ENCODE measurements around the gene ACY1. TPM values are rescaled to one million over a fixed set of nuclear protein-coding genes. Genes with fewer than 3 reads are reported as not detected.
"Not testable (repeated sequence)": the region's sequence is repeated elsewhere in the genome, so short reads cannot be mapped to it uniquely, and the experiment has no call there.

The ACY1 gene
- total and polyA plus RNA-seq, 4 donors, result 7.2 to 102 (median 14.4) TPM

DNA sequence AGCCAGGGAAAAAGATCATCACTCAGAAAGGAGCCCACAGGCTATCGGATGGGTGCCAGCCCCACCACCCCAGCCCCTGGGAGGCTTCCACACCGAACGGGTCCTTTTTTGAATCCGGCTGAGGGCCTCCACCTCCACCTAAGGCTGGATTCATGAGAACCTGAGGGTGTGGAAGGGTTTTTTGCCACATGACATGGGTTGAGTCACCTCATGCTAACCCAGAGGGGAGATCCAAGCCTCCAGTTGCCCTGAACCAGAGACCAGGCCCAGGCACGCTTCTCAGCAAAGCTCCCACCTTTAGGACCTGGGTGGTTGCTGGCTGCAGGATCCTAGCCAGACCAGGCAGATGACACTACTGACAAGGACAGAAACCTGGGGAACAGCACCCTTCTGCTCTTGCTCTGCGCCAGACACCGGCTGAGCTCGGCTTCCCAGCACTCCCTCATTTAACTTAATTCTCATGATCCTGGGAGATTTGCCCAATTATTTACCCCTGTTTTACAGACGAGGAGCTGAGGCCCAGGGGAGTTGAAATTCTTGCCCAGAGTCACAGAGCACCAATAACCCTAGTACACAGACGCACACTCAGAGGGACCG, 47.5 kb downstream of the ACY1 start:
- H3K4me1 ChIP-seq (ENCODE audit: control insufficient read depth in 1 of 2, insufficient read depth in 2 of 2, low read length in 2 of 2), result no peaks in the 10 kb centered on the region
- ATAC-seq (ENCODE audit: low FRiP score), result no peak

DNA sequence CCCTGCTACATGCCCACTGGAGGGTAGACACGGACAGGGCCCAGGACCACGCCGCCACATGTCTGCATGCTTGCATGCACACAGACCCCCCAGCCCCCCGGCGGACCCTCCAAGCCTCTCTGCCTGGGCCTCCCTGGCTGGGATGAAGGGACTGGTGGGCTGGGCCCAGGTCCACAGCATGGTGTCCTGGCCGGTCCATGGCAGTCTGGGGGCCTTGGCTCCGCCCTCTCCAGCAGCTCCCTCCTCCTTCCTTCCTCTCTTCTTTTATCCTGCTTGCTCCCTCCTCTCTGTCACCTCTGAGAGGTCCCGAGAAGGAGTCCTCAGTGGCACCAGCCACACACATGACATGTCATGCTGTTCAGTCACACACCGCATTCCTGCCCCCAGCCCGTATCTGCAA, 48.6 kb downstream of the ACY1 start:
- intact Hi-C loops (cut with DNase I), result no loop called here
- no peak for ATAC-seq (ENCODE audit: low FRiP score)
- no peaks in the 10 kb centered on the region for H3K27me3 ChIP-seq (ENCODE audit: control insufficient read depth in 1 of 2, insufficient read depth in 2 of 2, low read length in 1 of 2)
- H3K4me3 ChIP-seq (ENCODE audit: low read length in 2 of 2), result no peak overlapping the region
- no peaks in the 10 kb centered on the region for H3K9me3 ChIP-seq (ENCODE audit: control insufficient read depth, low read length)
- no peak for DNase-seq
- no peaks in the 10 kb centered on the region for H3K36me3 ChIP-seq (ENCODE audit: control insufficient read depth in 1 of 2, insufficient read depth in 2 of 2, low read length in 1 of 2)
- H3K27ac ChIP-seq (ENCODE audit: low read depth in 1 of 2, low read length in 2 of 2), result no peak overlapping the region
- 92 to 94% methylated on average over 8 to 10 of the region's 10 CpGs for WGBS, 2 donors
- H3K4me1 ChIP-seq (ENCODE audit: control insufficient read depth in 1 of 2, insufficient read depth in 2 of 2, low read length in 2 of 2), result no peaks in the 10 kb centered on the region

More for the DNA sequence above, 47.5 kb downstream of the ACY1 start:
- no peaks in the 10 kb centered on the region for H3K9me3 ChIP-seq (ENCODE audit: control insufficient read depth, low read length)
- intact Hi-C loops (cut with DNase I), result no loop called here
- DNase-seq, result no peak
- H3K36me3 ChIP-seq (ENCODE audit: control insufficient read depth in 1 of 2, insufficient read depth in 2 of 2, low read length in 1 of 2), result no peaks in the 10 kb centered on the region
- no peak overlapping the region for H3K27ac ChIP-seq (ENCODE audit: low read depth in 1 of 2, low read length in 2 of 2)
- 89 to 90% methylated on average over 11 of the region's 11 CpGs for WGBS, 2 donors
- H3K4me3 ChIP-seq (ENCODE audit: low read length in 2 of 2), result no peak overlapping the region
- H3K27me3 ChIP-seq (ENCODE audit: control insufficient read depth in 1 of 2, insufficient read depth in 2 of 2, low read length in 1 of 2), result no peaks in the 10 kb centered on the region

DNA sequence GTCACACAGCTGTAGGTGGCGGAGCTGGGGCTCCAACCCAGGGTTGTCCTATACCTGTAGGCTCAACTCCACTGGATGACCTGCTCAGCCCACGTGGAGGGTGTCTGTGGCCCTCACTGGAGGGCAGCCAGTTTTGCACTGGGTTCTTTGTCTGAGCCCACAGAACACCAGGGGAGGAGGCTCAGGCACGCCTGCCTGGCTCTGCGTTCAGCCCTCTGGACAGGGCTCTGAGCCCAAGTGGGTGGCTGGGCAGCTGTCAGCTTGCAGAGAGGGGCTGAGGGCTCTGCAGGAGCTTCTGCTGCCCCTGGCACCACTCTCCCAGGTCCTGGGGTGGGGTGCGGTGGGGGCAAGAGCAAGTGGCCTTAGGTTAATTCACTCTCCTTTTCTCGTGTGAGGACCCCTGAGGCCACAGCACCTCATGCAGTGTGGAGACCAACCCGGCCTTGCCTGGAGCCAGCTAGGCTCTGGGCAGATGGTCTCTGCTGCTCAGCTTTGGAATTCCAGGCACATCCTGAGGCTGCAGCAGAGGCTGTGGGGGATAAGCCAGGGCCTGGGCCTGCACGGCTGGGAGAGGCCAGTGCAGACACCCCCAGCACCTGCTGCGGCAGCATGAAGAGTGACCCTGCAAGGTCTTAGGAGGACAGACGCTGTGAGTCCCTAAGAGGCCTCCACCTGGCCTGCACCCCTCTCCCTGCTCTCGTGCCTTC, 49.5 kb downstream of the ACY1 start:
- ATAC-seq (ENCODE audit: low FRiP score) (no peak), DNase-seq (no peak)
- Histone ChIP-seq H3K4me3 (ENCODE audit: low read length in 2 of 2) (no peak overlapping the region), H3K9me3 (ENCODE audit: control insufficient read depth, low read length) (no peaks in the 10 kb centered on the region), H3K36me3 (ENCODE audit: control insufficient read depth in 1 of 2, insufficient read depth in 2 of 2, low read length in 1 of 2) (no peaks in the 10 kb centered on the region), H3K27me3 (ENCODE audit: control insufficient read depth in 1 of 2, insufficient read depth in 2 of 2, low read length in 1 of 2) (no peaks in the 10 kb centered on the region), H3K4me1 (ENCODE audit: control insufficient read depth in 1 of 2, insufficient read depth in 2 of 2, low read length in 2 of 2) (no peaks in the 10 kb centered on the region), H3K27ac (ENCODE audit: low read depth in 1 of 2, low read length in 2 of 2) (no peak overlapping the region)
- intact Hi-C loops (cut with DNase I), result no loop called here
- WGBS, 2 donors, result 88% methylated on average over 11 of the region's 11 CpGs

DNA sequence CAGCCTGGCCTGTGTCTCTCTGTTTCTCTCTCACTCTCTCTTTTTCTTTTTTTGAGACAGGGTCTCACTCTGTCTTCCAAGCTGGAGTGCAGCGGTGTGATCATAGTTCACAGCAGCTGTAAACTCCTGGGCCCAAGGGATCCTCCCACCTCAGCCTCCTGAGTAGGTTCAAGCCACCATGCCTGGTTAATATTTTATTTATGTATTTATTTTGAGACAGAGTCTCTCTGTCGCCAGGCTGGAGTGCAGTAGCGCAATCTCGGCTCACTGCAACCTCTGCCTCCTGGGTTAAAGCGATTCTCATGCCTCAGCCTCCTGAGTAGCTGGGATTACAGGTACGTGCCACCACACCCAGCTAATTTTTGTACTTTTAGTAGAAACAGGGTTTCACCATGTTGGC, 50.4 kb downstream of the ACY1 start:
- H3K27me3 ChIP-seq (ENCODE audit: control insufficient read depth in 1 of 2, insufficient read depth in 2 of 2, low read length in 1 of 2); H3K9me3 ChIP-seq (ENCODE audit: control insufficient read depth, low read length); intact Hi-C loops (cut with DNase I); ATAC-seq (ENCODE audit: low FRiP score); H3K27ac ChIP-seq (ENCODE audit: low read depth in 1 of 2, low read length in 2 of 2); DNase-seq; H3K4me3 ChIP-seq (ENCODE audit: low read length in 2 of 2); H3K4me1 ChIP-seq (ENCODE audit: control insufficient read depth in 1 of 2, insufficient read depth in 2 of 2, low read length in 2 of 2); H3K36me3 ChIP-seq (ENCODE audit: control insufficient read depth in 1 of 2, insufficient read depth in 2 of 2, low read length in 1 of 2): not testable (repeated sequence)
- WGBS, 2 donors, result 93 to 97% methylated on average over 6 of the region's 6 CpGs

DNA sequence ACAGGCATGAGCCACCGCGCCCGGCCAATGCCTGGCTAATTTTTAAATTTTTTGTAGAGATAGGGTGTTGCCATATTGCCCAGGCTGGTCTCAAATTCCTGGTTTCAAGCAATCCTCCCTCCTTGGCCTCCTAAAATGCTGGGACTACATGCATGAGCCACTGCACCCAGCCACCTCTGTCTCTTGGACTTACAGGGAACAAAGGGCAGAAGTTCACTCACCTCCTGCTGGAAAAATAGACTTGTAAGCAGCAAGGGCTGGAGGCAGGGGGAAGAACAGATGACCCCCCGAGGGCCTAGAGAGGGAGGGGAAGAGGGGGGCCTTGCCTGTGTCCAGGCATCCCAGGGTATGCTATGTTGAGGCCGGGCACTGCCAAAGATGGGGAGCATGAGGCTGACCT, 50.9 kb downstream of the ACY1 start:
- no peak overlapping the region for H3K4me3 ChIP-seq (ENCODE audit: low read length in 2 of 2)
- no peak for DNase-seq
- no peaks in the 10 kb centered on the region for H3K36me3 ChIP-seq (ENCODE audit: control insufficient read depth in 1 of 2, insufficient read depth in 2 of 2, low read length in 1 of 2)
- ATAC-seq (ENCODE audit: low FRiP score), result no peak
- H3K27me3 ChIP-seq (ENCODE audit: control insufficient read depth in 1 of 2, insufficient read depth in 2 of 2, low read length in 1 of 2), result no peaks in the 10 kb centered on the region
- 93 to 97% methylated on average over 5 of the region's 5 CpGs for WGBS, 2 donors
- intact Hi-C loops (cut with DNase I), result no loop called here
- no peak overlapping the region for H3K27ac ChIP-seq (ENCODE audit: low read depth in 1 of 2, low read length in 2 of 2)
- H3K4me1 ChIP-seq (ENCODE audit: control insufficient read depth in 1 of 2, insufficient read depth in 2 of 2, low read length in 2 of 2), result no peaks in the 10 kb centered on the region
- no peaks in the 10 kb centered on the region for H3K9me3 ChIP-seq (ENCODE audit: control insufficient read depth, low read length)

DNA sequence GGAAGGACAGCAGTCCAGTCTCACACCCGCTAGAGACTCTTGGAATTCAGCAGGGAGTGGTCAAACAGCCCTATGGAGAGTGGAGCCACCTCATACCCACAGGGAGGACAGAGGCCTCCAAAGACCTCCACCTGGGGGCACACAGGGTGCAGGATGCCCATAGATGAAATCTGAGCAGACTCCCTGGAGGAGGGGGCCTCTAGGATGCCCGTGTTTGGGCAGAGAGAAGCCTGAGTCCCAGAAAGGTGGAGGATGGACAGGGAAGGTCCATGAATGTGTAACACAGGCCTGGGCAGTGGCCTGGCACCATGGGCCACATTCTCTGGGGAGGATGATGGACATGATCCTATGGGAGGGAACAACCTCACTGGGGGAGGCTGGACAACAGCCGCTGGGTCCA, 51.3 kb downstream of the ACY1 start:
- 83 to 88% methylated on average over 3 of the region's 3 CpGs for WGBS, 2 donors

DNA sequence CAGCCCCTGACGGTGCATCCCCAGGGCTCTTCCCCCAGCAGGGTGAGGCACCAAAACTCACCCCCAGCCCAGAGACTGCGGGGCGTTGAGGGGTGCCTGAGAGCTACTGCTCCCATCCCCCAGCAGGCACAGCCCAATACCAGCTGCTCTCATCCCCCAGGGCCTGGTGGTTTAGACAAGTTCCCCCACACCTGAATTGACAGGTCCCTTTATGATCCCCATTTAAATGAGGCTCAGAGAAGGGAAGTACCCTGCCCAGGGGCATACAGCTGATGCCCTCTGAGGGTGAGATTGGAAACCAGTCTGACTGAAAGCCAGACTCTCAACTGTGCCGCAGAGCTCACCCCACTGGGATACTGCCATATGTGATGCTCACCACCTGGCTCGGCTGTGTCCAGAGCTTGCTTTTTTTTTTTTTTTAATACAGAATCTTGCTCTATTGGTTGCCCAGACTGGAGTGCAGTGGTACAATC, 52.9 kb downstream of the ACY1 start:
- ATAC-seq (ENCODE audit: low FRiP score), result no peak
- 92 to 93% methylated on average over 5 of the region's 5 CpGs for WGBS, 2 donors

More for the DNA sequence above, 51.3 kb downstream of the ACY1 start:
- intact Hi-C loops (cut with DNase I), result no loop called here
- H3K4me3 ChIP-seq (ENCODE audit: low read length in 2 of 2), result no peak overlapping the region
- H3K27ac ChIP-seq (ENCODE audit: low read depth in 1 of 2, low read length in 2 of 2), result no peak overlapping the region
- no peaks in the 10 kb centered on the region for H3K4me1 ChIP-seq (ENCODE audit: control insufficient read depth in 1 of 2, insufficient read depth in 2 of 2, low read length in 2 of 2)
- H3K9me3 ChIP-seq (ENCODE audit: control insufficient read depth, low read length), result no peaks in the 10 kb centered on the region
- no peaks in the 10 kb centered on the region for H3K27me3 ChIP-seq (ENCODE audit: control insufficient read depth in 1 of 2, insufficient read depth in 2 of 2, low read length in 1 of 2)
- H3K36me3 ChIP-seq (ENCODE audit: control insufficient read depth in 1 of 2, insufficient read depth in 2 of 2, low read length in 1 of 2), result no peaks in the 10 kb centered on the region
- DNase-seq (no peak), ATAC-seq (ENCODE audit: low FRiP score) (no peak)

DNA sequence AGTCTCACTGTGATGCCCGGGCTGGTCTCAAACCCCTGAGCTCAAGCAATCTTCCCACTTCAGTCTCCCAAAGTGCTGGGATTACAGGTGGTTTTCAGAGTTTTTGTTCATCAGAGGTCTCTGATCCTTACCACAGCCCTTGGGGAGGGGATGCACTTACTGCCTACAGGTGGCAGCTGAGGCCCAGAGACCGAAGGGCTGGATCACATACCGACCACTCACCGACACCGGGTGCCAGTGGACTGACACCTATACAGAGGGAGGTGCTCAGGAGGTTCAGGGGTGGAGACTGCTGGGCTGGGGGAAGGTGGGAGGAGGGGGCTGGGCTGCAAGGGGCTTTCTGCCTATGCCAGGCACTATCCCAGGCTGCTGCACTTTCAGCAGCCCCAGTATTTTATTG, 53.5 kb downstream of the ACY1 start:
- Histone ChIP-seq H3K4me1 (ENCODE audit: control insufficient read depth in 1 of 2, insufficient read depth in 2 of 2, low read length in 2 of 2) (no peaks in the 10 kb centered on the region), H3K27me3 (ENCODE audit: control insufficient read depth in 1 of 2, insufficient read depth in 2 of 2, low read length in 1 of 2) (no peaks in the 10 kb centered on the region), H3K4me3 (ENCODE audit: low read length in 2 of 2) (no peak overlapping the region), H3K27ac (ENCODE audit: low read depth in 1 of 2, low read length in 2 of 2) (no peak overlapping the region), H3K36me3 (ENCODE audit: control insufficient read depth in 1 of 2, insufficient read depth in 2 of 2, low read length in 1 of 2) (no peaks in the 10 kb centered on the region), H3K9me3 (ENCODE audit: control insufficient read depth, low read length) (no peaks in the 10 kb centered on the region)
- 69 to 74% methylated on average over 5 of the region's 5 CpGs for WGBS, 2 donors
- intact Hi-C loops (cut with DNase I), result no loop called here
- no peak for DNase-seq
- no peak for ATAC-seq (ENCODE audit: low FRiP score)

More for the DNA sequence above, 52.9 kb downstream of the ACY1 start:
- Histone ChIP-seq H3K27me3 (ENCODE audit: control insufficient read depth in 1 of 2, insufficient read depth in 2 of 2, low read length in 1 of 2) (no peaks in the 10 kb centered on the region), H3K9me3 (ENCODE audit: control insufficient read depth, low read length) (no peaks in the 10 kb centered on the region), H3K27ac (ENCODE audit: low read depth in 1 of 2, low read length in 2 of 2) (no peak overlapping the region), H3K4me3 (ENCODE audit: low read length in 2 of 2) (no peak overlapping the region), H3K36me3 (ENCODE audit: control insufficient read depth in 1 of 2, insufficient read depth in 2 of 2, low read length in 1 of 2) (no peaks in the 10 kb centered on the region), H3K4me1 (ENCODE audit: control insufficient read depth in 1 of 2, insufficient read depth in 2 of 2, low read length in 2 of 2) (no peaks in the 10 kb centered on the region)
- intact Hi-C loops (cut with DNase I), result no loop called here
- DNase-seq, result no peak

DNA sequence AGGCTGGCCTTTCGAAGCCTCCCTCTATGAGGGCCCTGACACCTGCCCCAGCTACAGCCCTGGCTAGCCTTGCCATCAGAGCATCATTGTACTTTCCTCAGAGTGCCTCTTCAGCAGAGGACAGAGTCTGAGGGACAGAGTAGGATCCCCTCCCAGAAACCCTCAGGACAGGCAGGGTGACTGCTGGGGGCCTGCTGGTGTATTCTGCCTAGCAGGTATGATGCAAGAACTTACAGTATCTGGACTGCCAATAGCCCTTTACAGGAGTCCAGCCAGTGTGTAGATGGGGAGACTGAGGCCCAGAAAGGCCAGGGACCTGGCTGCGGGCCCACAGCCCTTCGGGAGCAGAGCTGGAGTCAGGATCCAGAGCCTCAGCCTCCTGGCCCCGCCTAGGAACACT, 54.0 kb downstream of the ACY1 start:
- no peaks in the 10 kb centered on the region for H3K36me3 ChIP-seq (ENCODE audit: control insufficient read depth in 1 of 2, insufficient read depth in 2 of 2, low read length in 1 of 2)
- H3K27ac ChIP-seq (ENCODE audit: low read depth in 1 of 2, low read length in 2 of 2), result no peak overlapping the region
- no peak overlapping the region for H3K4me3 ChIP-seq (ENCODE audit: low read length in 2 of 2)
- WGBS, 2 donors, result 94% methylated on average over 4 of the region's 4 CpGs
- ATAC-seq (ENCODE audit: low FRiP score), result no peak
- no peak for DNase-seq
- no peaks in the 10 kb centered on the region for H3K27me3 ChIP-seq (ENCODE audit: control insufficient read depth in 1 of 2, insufficient read depth in 2 of 2, low read length in 1 of 2)
- no peaks in the 10 kb centered on the region for H3K9me3 ChIP-seq (ENCODE audit: control insufficient read depth, low read length)
- no peaks in the 10 kb centered on the region for H3K4me1 ChIP-seq (ENCODE audit: control insufficient read depth in 1 of 2, insufficient read depth in 2 of 2, low read length in 2 of 2)
- intact Hi-C loops (cut with DNase I), result no loop called here

Data from aorta (tissue), 5 donors.